Neural cell (in vitro differentiated cells): ENCODE results near the gene PGAP3. TPM values are rescaled to one million over a fixed set of nuclear protein-coding genes. Genes with fewer than 3 reads are reported as not detected.

Experiments used
- H2AFZ ChIP-seq: fragments of 200-600, 300-800 bp; sonication (generic), shearing (Covaris generic); 2 replicates; pipeline ENCODE4 v1.6.0; 2014; ENCODE audit warnings: low read depth, mild to moderate bottlenecking, antibody characterized with exemption, low read length, moderate library complexity
- H3F3A ChIP-seq: fragments of 200-600 bp; shearing (Covaris generic); 2 replicates; pipeline ENCODE4 v1.6.1; 2016; ENCODE audit warnings: mild to moderate bottlenecking, moderate library complexity, mixed read lengths, antibody characterized with exemption, low read length; ENCODE audit not compliant: insufficient read depth, poor library complexity, severe bottlenecking
- H3K27ac ChIP-seq: fragments of 200-600, 300-800 bp; sonication (generic), shearing (Covaris generic); 2 replicates; pipeline ENCODE4 v1.5.1; 2014; ENCODE audit warnings: mild to moderate bottlenecking, low read length, moderate library complexity
- H3K27me3 ChIP-seq: fragments of 300-800, 200-600 bp; sonication (generic), shearing (Covaris generic); 2 replicates; pipeline ENCODE4 v1.6.0; 2014; ENCODE audit warnings: mild to moderate bottlenecking, low read depth, low read length, moderate library complexity; ENCODE audit not compliant: insufficient read depth
- H3K36me3 ChIP-seq: fragments of 300-800, 200-600 bp; sonication (generic), shearing (Covaris generic); 2 replicates; pipeline ENCODE4 v1.5.1; 2014; ENCODE audit warnings: mild to moderate bottlenecking, antibody characterized with exemption, low read length, moderate library complexity; ENCODE audit not compliant: insufficient read depth
- H3K4me2 ChIP-seq: fragments of 300-800, 200-600 bp; sonication (generic), shearing (Covaris generic); 2 replicates; pipeline ENCODE4 v1.6.0; 2014; ENCODE audit warnings: mild to moderate bottlenecking, low read length
- H3K4me3 ChIP-seq: fragments of 300-800, 200-600 bp; sonication (generic), shearing (Covaris generic); 2 replicates; pipeline ENCODE4 v1.5.1; 2014; ENCODE audit warnings: mild to moderate bottlenecking, low read length, moderate library complexity
- H3K79me2 ChIP-seq: fragments of 200-600 bp; shearing (Covaris generic); replicated peaks from 2 replicates; pipeline ENCODE4 v1.6.0; 2014; ENCODE audit warnings: mild to moderate bottlenecking, low read length, moderate library complexity; ENCODE audit not compliant: insufficient read depth
- H3K9ac ChIP-seq: fragments of 300-800, 200-600 bp; sonication (generic), shearing (Covaris generic); 2 replicates; pipeline ENCODE4 v1.6.1; 2016; ENCODE audit warnings: mild to moderate bottlenecking, low read length, mixed read lengths
- H3K9me2 ChIP-seq: fragments of 200-600 bp; shearing (Covaris generic); 2 replicates; pipeline ENCODE4 v1.6.1; 2016; ENCODE audit warnings: mild to moderate bottlenecking, low read length, mixed read lengths; ENCODE audit not compliant: insufficient read depth
- H3K9me3 ChIP-seq: fragments of 200-600, 300-800 bp; sonication (generic), shearing (Covaris generic); 2 replicates; pipeline ENCODE4 v1.6.1; 2016; ENCODE audit warnings: mild to moderate bottlenecking, mixed run types, low read length, moderate library complexity, mixed read lengths
- H4K20me1 ChIP-seq: fragments of 200-600 bp; shearing (Covaris generic); 2 replicates; pipeline ENCODE4 v1.6.1; 2016; ENCODE audit warnings: mild to moderate bottlenecking, mixed run types; ENCODE audit not compliant: insufficient read depth
- CTCF ChIP-seq: fragments of 450-650 bp; IDR thresholded peaks from 2 replicates; pipeline ENCODE4 v1.5.1; 2014; ENCODE audit warnings: antibody characterized with exemption, mild to moderate bottlenecking, moderate library complexity; ENCODE audit not compliant: poor library complexity, severe bottlenecking
- EP300 ChIP-seq: fragments of 450-650 bp; conservative IDR thresholded peaks from 2 replicates; pipeline ENCODE4 v1.6.1; 2014; ENCODE audit warnings: antibody characterized with exemption, mild to moderate bottlenecking, moderate library complexity; ENCODE audit not compliant: poor library complexity, severe bottlenecking
- EZH2 ChIP-seq: fragments of 200-600, 300-800 bp; shearing (Covaris generic), sonication (generic); IDR thresholded peaks from 2 replicates; pipeline ENCODE4 v1.6.1; 2014; ENCODE audit warnings: antibody characterized with exemption, low read length, borderline replicate concordance, mild to moderate bottlenecking; ENCODE audit not compliant: insufficient read depth, poor library complexity, severe bottlenecking
- MXI1 ChIP-seq: fragments of 450-650 bp; conservative IDR thresholded peaks from 2 replicates; pipeline ENCODE4 v1.6.1; 2014; ENCODE audit warnings: antibody characterized with exemption, mild to moderate bottlenecking; ENCODE audit not compliant: poor library complexity, severe bottlenecking
- POLR2AphosphoS5 ChIP-seq: IDR thresholded peaks from 2 replicates; pipeline ENCODE4 v1.6.1; 2012
- RAD21 ChIP-seq: fragments of 450-650 bp; conservative IDR thresholded peaks from 2 replicates; pipeline ENCODE4 v1.6.1; 2014; ENCODE audit warnings: antibody characterized with exemption, mild to moderate bottlenecking, moderate library complexity
- REST ChIP-seq: IDR thresholded peaks from 2 replicates; pipeline ENCODE4 v1.6.1; 2012; ENCODE audit warnings: borderline replicate concordance
- SMC3 ChIP-seq: fragments of 450-650 bp; conservative IDR thresholded peaks from 2 replicates; pipeline ENCODE4 v1.6.1; 2014; ENCODE audit warnings: antibody characterized with exemption, mild to moderate bottlenecking, moderate library complexity; ENCODE audit not compliant: poor library complexity
- TAF1 ChIP-seq: IDR thresholded peaks from 2 replicates; pipeline ENCODE4 v1.6.1; 2012; ENCODE audit warnings: low read depth
- polyA plus RNA-seq: library from polyadenylated mRNA; depleted of rRNA; stranded (reverse); fragments of >200 nt; gene quantifications from 2 replicates; pipeline ENCODE4 v1.2.3, GENCODE V29; 2014

PGAP3 gene
- polyA plus RNA-seq, 1 donor from 2014 or later = 27.2 TPM

GRCh38 chr17:39716879-39717536, 29.2 kb upstream of the PGAP3 start:
- no peak overlapping the region for H3K4me3 ChIP-seq
- no peaks in the 10 kb centered on the region for H3K27me3 ChIP-seq
- TF ChIP-seq EZH2 (no peak), POLR2AphosphoS5 (no peak), TAF1 (no peak), REST (no peak), SMC3 (no peak), MXI1 (no peak), CTCF (no peak), RAD21 (no peak), EP300 (no peak)
- H3K9me2 ChIP-seq = no peaks in the 10 kb centered on the region
- no peaks in the 10 kb centered on the region for H3K36me3 ChIP-seq
- H3K4me2 ChIP-seq = no peak overlapping the region
- H3F3A ChIP-seq = no peaks in the 10 kb centered on the region
- no peak overlapping the region for H3K9ac ChIP-seq
- no peak overlapping the region for H3K27ac ChIP-seq
- no peaks in the 10 kb centered on the region for H4K20me1 ChIP-seq
- H2AFZ ChIP-seq = no peak overlapping the region
- H3K9me3 ChIP-seq = no peaks in the 10 kb centered on the region
- no peaks in the 10 kb centered on the region for H3K79me2 ChIP-seq

GRCh38 chr17:39716073-39716818, 28.4 kb upstream of the PGAP3 start:
- no peaks in the 10 kb centered on the region for H3K9me3 ChIP-seq
- no peaks in the 10 kb centered on the region for H3K36me3 ChIP-seq
- H3K4me3 ChIP-seq = no peak overlapping the region
- no peaks in the 10 kb centered on the region for H3K79me2 ChIP-seq
- H3K9me2 ChIP-seq = no peaks in the 10 kb centered on the region
- H2AFZ ChIP-seq = no peak overlapping the region
- no peaks in the 10 kb centered on the region for H3K27me3 ChIP-seq
- H3K9ac ChIP-seq = no peak overlapping the region
- H4K20me1 ChIP-seq = no peaks in the 10 kb centered on the region
- no peak overlapping the region for H3K4me2 ChIP-seq
- H3K27ac ChIP-seq = no peak overlapping the region
- TF ChIP-seq TAF1 = no peak
- TF ChIP-seq POLR2AphosphoS5 = no peak
- TF ChIP-seq SMC3 = no peak
- no peak for TF ChIP-seq CTCF
- TF ChIP-seq REST = no peak
- no peak for TF ChIP-seq EZH2
- TF ChIP-seq RAD21 = no peak
- TF ChIP-seq EP300 = no peak
- no peak for TF ChIP-seq MXI1
- H3F3A ChIP-seq = no peaks in the 10 kb centered on the region
